ENCODE results near the gene PLCD1. TPM values are rescaled to one million over a fixed set of nuclear protein-coding genes. Genes with fewer than 3 reads are reported as not detected.
A peak's percentile ranks its signal among the peaks of the same experiment; 100 is the strongest.

Gene PLCD1
- total RNA-seq, 1 donor = 23.2 TPM

DNA sequence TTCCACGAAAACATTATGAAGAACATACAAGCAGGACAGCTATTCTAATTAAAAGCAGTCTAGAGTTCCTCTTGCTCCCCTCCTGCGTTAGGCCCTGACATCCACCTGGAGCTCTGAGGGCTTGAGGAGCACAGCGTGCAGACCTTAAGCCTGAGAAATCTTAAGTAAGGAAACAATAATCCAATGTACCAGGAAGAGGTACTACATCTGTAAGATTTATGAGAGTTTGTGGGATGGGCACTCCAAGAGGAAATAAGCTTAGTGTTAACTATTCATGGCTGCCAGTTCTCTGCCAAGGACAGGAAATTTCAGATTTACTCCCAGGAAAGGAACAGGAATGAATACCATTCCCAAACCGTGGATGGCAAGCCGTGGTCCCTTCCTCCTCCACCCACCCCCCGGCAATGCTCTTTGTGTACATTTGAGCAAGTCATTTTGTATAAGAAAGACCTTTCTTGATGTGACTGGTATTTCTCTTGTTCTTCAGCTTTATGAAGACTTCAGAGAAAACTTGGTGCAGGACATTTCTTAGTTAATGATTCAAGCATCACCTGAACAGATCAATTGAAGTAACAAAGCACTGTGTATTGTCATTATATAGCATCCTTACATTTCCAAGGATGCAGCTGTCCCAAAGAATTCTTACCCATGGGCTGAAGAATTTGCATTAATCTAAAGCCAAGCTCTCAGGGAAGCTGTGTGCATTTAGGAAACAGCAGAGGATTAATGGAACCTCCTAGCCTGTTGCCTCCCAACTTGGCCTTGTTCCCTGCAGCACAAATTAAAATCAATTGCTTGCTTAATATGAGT, 67.6 kb downstream of the PLCD1 start:
- TF ChIP-seq, protein P1, sequence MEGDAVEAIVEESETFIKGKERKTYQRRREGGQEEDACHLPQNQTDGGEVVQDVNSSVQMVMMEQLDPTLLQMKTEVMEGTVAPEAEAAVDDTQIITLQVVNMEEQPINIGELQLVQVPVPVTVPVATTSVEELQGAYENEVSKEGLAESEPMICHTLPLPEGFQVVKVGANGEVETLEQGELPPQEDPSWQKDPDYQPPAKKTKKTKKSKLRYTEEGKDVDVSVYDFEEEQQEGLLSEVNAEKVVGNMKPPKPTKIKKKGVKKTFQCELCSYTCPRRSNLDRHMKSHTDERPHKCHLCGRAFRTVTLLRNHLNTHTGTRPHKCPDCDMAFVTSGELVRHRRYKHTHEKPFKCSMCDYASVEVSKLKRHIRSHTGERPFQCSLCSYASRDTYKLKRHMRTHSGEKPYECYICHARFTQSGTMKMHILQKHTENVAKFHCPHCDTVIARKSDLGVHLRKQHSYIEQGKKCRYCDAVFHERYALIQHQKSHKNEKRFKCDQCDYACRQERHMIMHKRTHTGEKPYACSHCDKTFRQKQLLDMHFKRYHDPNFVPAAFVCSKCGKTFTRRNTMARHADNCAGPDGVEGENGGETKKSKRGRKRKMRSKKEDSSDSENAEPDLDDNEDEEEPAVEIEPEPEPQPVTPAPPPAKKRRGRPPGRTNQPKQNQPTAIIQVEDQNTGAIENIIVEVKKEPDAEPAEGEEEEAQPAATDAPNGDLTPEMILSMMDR (IDR thresholded peaks at IDR 0.05; ENCODE audit: extremely low read depth, low read depth, low read length) = no peak
- no peak for DNase-seq (ENCODE audit: insufficient read length, low spot score, missing footprints)
- Histone ChIP-seq H3K27me3 (ENCODE audit: insufficient read depth, low read length) (no peaks in the 10 kb centered on the region), H3K4me2 (ENCODE audit: insufficient read depth, low read length) (no peak overlapping the region), H3K27ac (ENCODE audit: low read depth, low read length) (no peak overlapping the region), H3K36me3 (ENCODE audit: insufficient read depth, low read length) (no peaks in the 10 kb centered on the region), H3K4me3 (ENCODE audit: insufficient read depth, low read length) (no peak overlapping the region), H3K79me2 (ENCODE audit: insufficient read depth, low read length) (no peaks in the 10 kb centered on the region), H3K4me1 (ENCODE audit: insufficient read depth, low read length) (no peaks in the 10 kb centered on the region), H2AFZ (ENCODE audit: low read length) (no peak overlapping the region), H3K9me3 (ENCODE audit: low read depth, low read length) (no peaks in the 10 kb centered on the region), H4K20me1 (ENCODE audit: insufficient read depth, low read length) (no peaks in the 10 kb centered on the region)

DNA sequence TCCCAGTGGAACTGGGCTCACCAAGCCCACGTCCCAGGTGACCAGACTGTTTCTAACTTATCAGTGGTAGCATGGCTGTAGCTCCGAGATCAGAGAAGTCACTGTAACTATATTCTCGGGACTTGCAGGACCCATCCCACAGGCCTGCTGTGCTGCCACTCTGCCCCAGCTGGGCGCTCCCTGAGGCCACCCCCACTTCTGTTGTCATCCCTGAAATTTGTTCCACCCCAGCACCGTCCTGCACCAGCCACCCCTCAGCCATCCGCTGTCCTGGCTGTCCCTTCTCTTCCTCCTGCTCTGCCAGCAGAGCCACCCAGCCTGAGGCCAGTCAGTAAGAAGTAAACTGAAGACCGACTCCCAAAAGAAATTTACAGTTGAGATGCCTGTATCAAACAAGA, 71.9 kb downstream of the PLCD1 start:
- peaks cover 6% of the 10 kb centered on the region for H3K36me3 ChIP-seq (ENCODE audit: insufficient read depth, low read length)
- H3K4me2 ChIP-seq (ENCODE audit: insufficient read depth, low read length) = no peak overlapping the region
- no peak for DNase-seq (ENCODE audit: insufficient read length, low spot score, missing footprints)
- no peak overlapping the region for H3K4me3 ChIP-seq (ENCODE audit: insufficient read depth, low read length)
- H3K27ac ChIP-seq (ENCODE audit: low read depth, low read length) = no peak overlapping the region
- no peak overlapping the region for H2AFZ ChIP-seq (ENCODE audit: low read length)
- TF ChIP-seq, protein P1 (IDR thresholded peaks at IDR 0.05; ENCODE audit: extremely low read depth, low read depth, low read length) = no peak
- no peaks in the 10 kb centered on the region for H4K20me1 ChIP-seq (ENCODE audit: insufficient read depth, low read length)
- H3K79me2 ChIP-seq (ENCODE audit: insufficient read depth, low read length) = no peaks in the 10 kb centered on the region
- no peaks in the 10 kb centered on the region for H3K27me3 ChIP-seq (ENCODE audit: insufficient read depth, low read length)
- H3K4me1 ChIP-seq (ENCODE audit: insufficient read depth, low read length) = no peaks in the 10 kb centered on the region
- H3K9me3 ChIP-seq (ENCODE audit: low read depth, low read length) = no peaks in the 10 kb centered on the region

Small RNA genes lying within 50 kb of the gene (small RNA-seq; reads per million reads assigned to genes)
- gene MIR26A1 (58.9 reads per million, percentile 96 among the genes with 10 or more reads in this experiment), gene RF00019 (not detected)

Other genes starting within 250 kb of the PLCD1 start
- gene CTDSPL, start 167.8 kb downstream of the PLCD1 start, total RNA-seq = 34.7 and 44.5 TPM in 2 replicates
- 6.8 and 7.6 TPM in 2 replicates for gene VILL, start 38.9 kb downstream of the PLCD1 start, total RNA-seq
- under 0.01 and 0.29 TPM in 2 replicates for gene DLEC1, start 9.6 kb upstream of the PLCD1 start, total RNA-seq
- 17.4 and 20.0 TPM in 2 replicates for gene ACAA1, start 107.5 kb upstream of the PLCD1 start, total RNA-seq
- gene MYD88, start 109.0 kb upstream of the PLCD1 start, total RNA-seq = 8.7 and 10.3 TPM in 2 replicates
- 44.2 and 50.3 TPM in 2 replicates for gene OXSR1, start 135.9 kb upstream of the PLCD1 start, total RNA-seq
- gene SLC22A13, start 236.2 kb upstream of the PLCD1 start, total RNA-seq = 0.29 and 0.36 TPM in 2 replicates